Renal pelvis (tissue), 4 donors: ENCODE measurements around the gene EXOC4. TPM values are rescaled to one million over a fixed set of nuclear protein-coding genes. Genes with fewer than 3 reads are reported as not detected.
"Not testable (repeated sequence)": the region's sequence is repeated elsewhere in the genome, so short reads cannot be mapped to it uniquely, and the experiment has no call there.

Source experiments
- DNase-seq: peaks from one replicate; pipeline ENCODE4 v3.0.0-alpha.2; 2013
- polyA plus RNA-seq, 3 donors: library from polyadenylated mRNA; unstranded; fragments of 120-200 nt; gene quantifications; one replicate each; pipeline ENCODE4 v1.2.1, GENCODE V29; 2013; ENCODE audit not compliant: insufficient read length in 3 of 3

EXOC4 gene
- polyA plus RNA-seq, 3 donors = 66.8 to 69.1 (median 67.4) TPM

- no peak for DNase-seq
These were observed 360.4 kb downstream of the EXOC4 start for GRCh38 chr7:133613250-133613790.

GRCh38 chr7:133614251-133614650 lies 361.4 kb downstream of the EXOC4 start:
- DNase-seq = no peak

- DNase-seq = no peak
These were observed 366.1 kb downstream of the EXOC4 start for GRCh38 chr7:133618970-133619369.

GRCh38 chr7:133619491-133619890 lies 366.6 kb downstream of the EXOC4 start:
- no peak for DNase-seq

GRCh38 chr7:133623721-133624120 lies 370.8 kb downstream of the EXOC4 start:
- DNase-seq = no peak

- DNase-seq = no peak
These were observed 372.2 kb downstream of the EXOC4 start for GRCh38 chr7:133625046-133625445.

- no peak for DNase-seq
These were observed 376.8 kb downstream of the EXOC4 start for GRCh38 chr7:133629701-133630100.

- DNase-seq = no peak
These were observed 380.2 kb downstream of the EXOC4 start for GRCh38 chr7:133633055-133633454.

- DNase-seq = no peak
These were observed 382.7 kb downstream of the EXOC4 start for GRCh38 chr7:133635541-133635940.

- DNase-seq = no peak
These were observed 386.0 kb downstream of the EXOC4 start for GRCh38 chr7:133638857-133639256.

- no peak for DNase-seq
These were observed 388.6 kb downstream of the EXOC4 start for GRCh38 chr7:133641436-133641835.

- DNase-seq = no peak
These were observed 390.0 kb downstream of the EXOC4 start for GRCh38 chr7:133642907-133643306.

GRCh38 chr7:133643652-133644051 lies 390.8 kb downstream of the EXOC4 start:
- DNase-seq = not testable (repeated sequence)

GRCh38 chr7:133645884-133646391 lies 393.1 kb downstream of the EXOC4 start:
- no peak for DNase-seq

GRCh38 chr7:133646472-133647315 lies 393.8 kb downstream of the EXOC4 start:
- DNase-seq = no peak

- no peak for DNase-seq
These were observed 396.7 kb downstream of the EXOC4 start for GRCh38 chr7:133649593-133649992.

- no peak for DNase-seq
These were observed 397.2 kb downstream of the EXOC4 start for GRCh38 chr7:133650069-133650468.

- DNase-seq = no peak
These were observed 397.8 kb downstream of the EXOC4 start for GRCh38 chr7:133650487-133651300.

- DNase-seq = no peak
These were observed 399.7 kb downstream of the EXOC4 start for GRCh38 chr7:133652547-133652946.

- no peak for DNase-seq
These were observed 401.7 kb downstream of the EXOC4 start for GRCh38 chr7:133654547-133654946.

GRCh38 chr7:133662276-133662675 lies 409.4 kb downstream of the EXOC4 start:
- DNase-seq = no peak

GRCh38 chr7:133662830-133663229 lies 410.0 kb downstream of the EXOC4 start:
- DNase-seq = no peak

- no peak for DNase-seq
These were observed 411.6 kb downstream of the EXOC4 start for GRCh38 chr7:133664528-133664927.
